CD4-positive, alpha-beta T cell (primary cell): ENCODE data around the gene RLIM. TPM values are rescaled to one million over a fixed set of nuclear protein-coding genes. Genes with fewer than 3 reads are reported as not detected.

ENCODE experiments used
- ATAC-seq: fragments of 200-7000 bp; cut with Tn5 transposase; one replicate; pipeline ENCODE4 v1.10.0; 2022; ENCODE audit warnings: mild to moderate bottlenecking; ENCODE audit not compliant: poor library complexity
- CTCF ChIA-PET: fragments of 350-600 bp; sonication (Branson Sonifier 250); formaldehyde crosslinking; loops from one replicate; lab custom pipeline; 2021; ENCODE audit warnings: antibody characterized with exemption, inconsistent platforms; lab: Charles Lee
- POLR2A ChIA-PET: fragments of 350-600 bp; sonication (Branson Sonifier 250); formaldehyde crosslinking; loops from one replicate; lab custom pipeline; 2021; ENCODE audit warnings: antibody characterized with exemption, inconsistent platforms; lab: Charles Lee
- DNase-seq, 14 experiments: peaks; one replicate each; pipeline ENCODE4 v3.0.0-alpha.2; 2013 to 2020; ENCODE audit warnings: mixed read lengths in 2 of 14
- H3K27ac ChIP-seq, 2 donors: one replicate each; pipeline versions ENCODE4 v1.5.1 to v1.7.0; 2013; ENCODE audit warnings: low read length in 2 of 2, low read depth in 1 of 2, mild to moderate bottlenecking in 1 of 2
- H3K27me3 ChIP-seq, 2 experiments: 1 replicate in 1 of 2; 2 replicates in 1 of 2; pipeline versions ENCODE4 v1.6.1 to v1.7.0; 2013; ENCODE audit warnings: low read length in 2 of 2, control low read depth in 1 of 2, mild to moderate bottlenecking in 1 of 2, moderate library complexity in 1 of 2; ENCODE audit not compliant: insufficient read depth in 2 of 2, control insufficient read depth in 1 of 2
- H3K36me3 ChIP-seq: one replicate; pipeline ENCODE4 v1.6.1; 2013; ENCODE audit warnings: low read length, control low read depth; ENCODE audit not compliant: insufficient read depth
- H3K4me1 ChIP-seq: one replicate; pipeline ENCODE4 v1.6.1; 2013; ENCODE audit warnings: low read length, control low read depth; ENCODE audit not compliant: insufficient read depth
- H3K4me3 ChIP-seq: one replicate; pipeline ENCODE4 v1.5.1; 2013; ENCODE audit warnings: mild to moderate bottlenecking, low read length, moderate library complexity
- H3K9me3 ChIP-seq, 2 experiments: 1 replicate in 1 of 2; 2 replicates in 1 of 2; pipeline versions ENCODE4 v1.6.1 to v1.7.0; 2013; ENCODE audit warnings: low read length in 2 of 2, mild to moderate bottlenecking in 2 of 2, control low read depth in 1 of 2, moderate library complexity in 1 of 2; ENCODE audit not compliant: control insufficient read depth in 1 of 2, insufficient read depth in 1 of 2
- H3K27ac Mint-ChIP-seq: one replicate; pipeline ENCODE4 v1.8.0; 2020; ENCODE audit warnings: mixed read lengths
- H3K27me3 Mint-ChIP-seq: one replicate; pipeline ENCODE4 v1.8.0; 2021; ENCODE audit warnings: mixed read lengths
- H3K36me3 Mint-ChIP-seq: one replicate; pipeline ENCODE4 v1.8.0; 2021; ENCODE audit warnings: low read depth, mixed read lengths
- H3K4me1 Mint-ChIP-seq: one replicate; pipeline ENCODE4 v1.8.0; 2021; ENCODE audit warnings: low read depth, mixed read lengths
- H3K4me3 Mint-ChIP-seq: one replicate; pipeline ENCODE4 v1.8.0; 2020; ENCODE audit warnings: mild to moderate bottlenecking, mixed read lengths
- H3K9me3 Mint-ChIP-seq: one replicate; pipeline ENCODE4 v1.8.0; 2020; ENCODE audit warnings: mixed read lengths
- intact Hi-C, 2 experiments: fragments of 100-400 bp; cut with DNase I in 1 of 2; cut with micrococcal nuclease in 1 of 2; formaldehyde crosslinking; loops; one replicate each; pipeline versions ENCODE4 v1.15.1 to v1.9.0; 2023 to 2025; cut with DNase I, micrococcal nuclease
- total RNA-seq, 174 experiments: library from RNA in 2 of 174; stranded (reverse) in 2 of 174; gene quantifications; one replicate each; pipeline ENCODE4 v1.2.3 and lab custom pipeline; 2021 to 2026
- TF ChIP-seq, protein P1 (sequence below): fragments of 200-600 bp; IDR thresholded peaks from one replicate; pipeline ENCODE4 v1.8.0; 2022; ENCODE audit warnings: antibody characterized with exemption, mild to moderate bottlenecking

The RLIM gene
- total RNA-seq, 2 experiments from 2014 or later = 71.0 to 73.6 TPM

DNA sequence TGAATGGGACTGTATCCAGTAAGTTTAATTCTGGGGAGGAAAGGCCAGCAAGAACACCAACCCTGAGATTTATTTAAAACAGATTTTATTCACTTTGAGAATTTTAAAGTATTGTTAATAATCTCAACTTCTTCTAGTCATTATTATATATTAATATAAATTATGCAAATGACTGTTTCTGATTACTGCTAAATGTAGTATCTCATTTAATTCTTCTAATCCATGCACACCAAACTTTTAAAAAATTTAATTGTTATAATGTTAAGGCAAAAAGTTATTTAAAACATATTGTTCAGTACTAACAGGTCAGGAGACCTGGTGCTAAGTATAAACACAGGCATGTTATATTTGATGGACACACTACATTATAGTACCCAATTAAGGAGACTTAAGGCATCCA is 8.1 kb downstream of the RLIM start:
- Mint-ChIP-seq H3K36me3 (peaks cover 65% of the 10 kb centered on the region), H3K4me1 (peaks cover 64% of the 10 kb centered on the region), H3K4me3 (no peak overlapping the region), H3K9me3 (no peaks in the 10 kb centered on the region), H3K27ac (no peak overlapping the region), H3K27me3 (no peaks in the 10 kb centered on the region)
- Histone ChIP-seq H3K27ac (no peak overlapping the region), H3K9me3 (no peaks in the 10 kb centered on the region), H3K36me3 (peaks cover 10% of the 10 kb centered on the region), H3K4me3 (no peak overlapping the region), H3K27me3 (no peaks in the 10 kb centered on the region), H3K4me1 (peaks cover 6% of the 10 kb centered on the region)
- no peak for DNase-seq
- TF ChIP-seq, protein P1, sequence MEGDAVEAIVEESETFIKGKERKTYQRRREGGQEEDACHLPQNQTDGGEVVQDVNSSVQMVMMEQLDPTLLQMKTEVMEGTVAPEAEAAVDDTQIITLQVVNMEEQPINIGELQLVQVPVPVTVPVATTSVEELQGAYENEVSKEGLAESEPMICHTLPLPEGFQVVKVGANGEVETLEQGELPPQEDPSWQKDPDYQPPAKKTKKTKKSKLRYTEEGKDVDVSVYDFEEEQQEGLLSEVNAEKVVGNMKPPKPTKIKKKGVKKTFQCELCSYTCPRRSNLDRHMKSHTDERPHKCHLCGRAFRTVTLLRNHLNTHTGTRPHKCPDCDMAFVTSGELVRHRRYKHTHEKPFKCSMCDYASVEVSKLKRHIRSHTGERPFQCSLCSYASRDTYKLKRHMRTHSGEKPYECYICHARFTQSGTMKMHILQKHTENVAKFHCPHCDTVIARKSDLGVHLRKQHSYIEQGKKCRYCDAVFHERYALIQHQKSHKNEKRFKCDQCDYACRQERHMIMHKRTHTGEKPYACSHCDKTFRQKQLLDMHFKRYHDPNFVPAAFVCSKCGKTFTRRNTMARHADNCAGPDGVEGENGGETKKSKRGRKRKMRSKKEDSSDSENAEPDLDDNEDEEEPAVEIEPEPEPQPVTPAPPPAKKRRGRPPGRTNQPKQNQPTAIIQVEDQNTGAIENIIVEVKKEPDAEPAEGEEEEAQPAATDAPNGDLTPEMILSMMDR = no peak
- POLR2A ChIA-PET = no interaction called here
- ATAC-seq = no peak
- CTCF ChIA-PET = no interaction called here
- intact Hi-C loops = no loop called here

DNA sequence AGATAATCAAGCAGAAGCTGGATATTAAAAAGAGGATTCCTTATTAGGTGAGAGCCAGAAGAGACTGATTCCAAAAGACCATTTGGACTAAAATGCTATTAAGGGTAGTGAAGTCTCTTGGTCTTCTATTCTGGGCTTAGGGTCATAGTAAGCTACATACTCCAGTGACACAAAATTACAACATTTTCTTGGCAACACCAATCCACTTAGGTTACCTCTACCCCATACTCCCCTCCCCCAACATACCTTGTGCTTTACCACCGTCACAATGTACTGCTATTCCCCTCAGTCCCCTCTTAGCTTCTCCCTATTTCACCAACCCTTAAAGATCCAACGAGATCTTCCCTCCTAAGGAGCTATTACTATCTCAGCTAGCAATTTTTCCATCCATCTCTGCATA is 11.4 kb downstream of the RLIM start:
- ChIA-PET CTCF (no interaction called here), POLR2A (no interaction called here)
- Mint-ChIP-seq H3K4me3 (peak overlapping the region; percentile 45), H3K4me1 (peaks cover 72% of the 10 kb centered on the region), H3K27ac (no peak overlapping the region), H3K9me3 (no peaks in the 10 kb centered on the region), H3K36me3 (peaks cover 64% of the 10 kb centered on the region), H3K27me3 (no peaks in the 10 kb centered on the region)
- DNase-seq (no peak), ATAC-seq (no peak)
- H3K4me3 ChIP-seq = no peak overlapping the region
- intact Hi-C loops = no loop called here
- TF ChIP-seq, protein P1 = no peak
- H3K36me3 ChIP-seq = peaks cover 3% of the 10 kb centered on the region
- no peak overlapping the region for H3K27ac ChIP-seq
- no peaks in the 10 kb centered on the region for H3K9me3 ChIP-seq
- H3K4me1 ChIP-seq = peaks cover 6% of the 10 kb centered on the region
- no peaks in the 10 kb centered on the region for H3K27me3 ChIP-seq

DNA sequence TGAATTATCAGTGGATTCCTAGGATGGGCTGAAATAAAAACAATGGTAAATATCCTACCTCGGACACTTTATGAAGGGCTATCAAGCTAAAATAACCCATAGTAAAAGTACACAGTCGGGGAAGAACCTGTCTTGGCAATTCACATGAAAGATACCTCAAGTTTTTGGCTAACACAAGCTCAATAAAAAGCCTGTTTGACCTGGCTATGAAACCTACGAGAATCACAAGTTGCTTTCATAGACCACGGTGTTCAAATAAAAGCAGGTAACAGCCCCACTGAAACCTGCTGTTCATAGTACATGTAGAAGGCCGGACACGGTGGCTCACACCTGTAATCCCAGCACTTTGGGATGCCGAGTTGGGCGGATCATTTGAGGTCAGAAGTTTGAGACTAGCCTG is 12.3 kb downstream of the RLIM start:
- CTCF ChIA-PET = no interaction called here

More for the DNA sequence above, 12.3 kb downstream of the RLIM start:
- Histone ChIP-seq H3K36me3 (no peaks in the 10 kb centered on the region), H3K4me1 (peaks cover 6% of the 10 kb centered on the region), H3K27me3 (no peaks in the 10 kb centered on the region), H3K27ac (no peak overlapping the region), H3K9me3 (no peaks in the 10 kb centered on the region), H3K4me3 (no peak overlapping the region)
- H3K4me1 Mint-ChIP-seq = peaks cover 70% of the 10 kb centered on the region
- peak overlapping the region; percentile 42 for H3K27ac Mint-ChIP-seq
- no peaks in the 10 kb centered on the region for H3K27me3 Mint-ChIP-seq
- no peak for DNase-seq
- TF ChIP-seq, protein P1 = no peak
- H3K9me3 Mint-ChIP-seq = no peaks in the 10 kb centered on the region
- no peak for ATAC-seq
- H3K4me3 Mint-ChIP-seq = no peak overlapping the region
- intact Hi-C loops = no loop called here
- POLR2A ChIA-PET = no interaction called here
- H3K36me3 Mint-ChIP-seq = peaks cover 70% of the 10 kb centered on the region
